Measurements from ENCODE around the gene DISC1. TPM values are rescaled to one million over a fixed set of nuclear protein-coding genes. Genes with fewer than 3 reads are reported as not detected.

DISC1 gene
- total RNA-seq, 2 donors from 2014 or later, result 3.9 to 8.2 TPM

GRCh38 chr1:231683439-231684165 lies 57.0 kb downstream of the DISC1 start:
- no peak for ATAC-seq (replicated peaks)
- Mint-ChIP-seq H3K36me3 (ENCODE audit: low read depth) (no peaks in the 10 kb centered on the region), H3K4me1 (no peaks in the 10 kb centered on the region), H3K27ac (no peak overlapping the region), H3K27me3 (no peaks in the 10 kb centered on the region), H3K9me3 (peaks cover 3% of the 10 kb centered on the region), H3K4me3 (no peak overlapping the region)

GRCh38 chr1:231684356-231685244 lies 58.0 kb downstream of the DISC1 start:
- H3K36me3 Mint-ChIP-seq (ENCODE audit: low read depth), result no peaks in the 10 kb centered on the region
- H3K27ac Mint-ChIP-seq, result no peak overlapping the region
- no peaks in the 10 kb centered on the region for H3K27me3 Mint-ChIP-seq
- peaks cover 3% of the 10 kb centered on the region for H3K9me3 Mint-ChIP-seq
- no peak for ATAC-seq (replicated peaks)
- no peaks in the 10 kb centered on the region for H3K4me1 Mint-ChIP-seq
- H3K4me3 Mint-ChIP-seq, result no peak overlapping the region

DNA sequence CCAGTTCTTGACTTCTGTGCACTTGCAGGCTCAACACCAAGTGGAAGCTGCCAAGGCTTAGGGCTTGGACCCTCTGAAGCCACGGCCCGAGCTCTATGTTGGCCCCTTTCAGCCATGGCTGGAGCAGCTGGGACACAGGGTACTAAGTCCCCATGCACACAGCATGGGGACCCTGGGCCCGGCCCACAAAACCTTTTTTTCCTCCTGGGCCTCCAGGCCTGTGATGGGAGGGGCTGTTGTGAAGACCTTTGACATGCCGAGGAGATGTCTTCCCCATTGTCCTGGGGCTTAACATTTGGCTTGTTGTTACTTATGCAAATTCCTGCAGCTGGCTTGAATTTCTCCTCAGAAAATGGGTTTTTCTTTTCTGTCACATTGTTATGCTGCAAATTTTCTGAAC lies 59.8 kb downstream of the DISC1 start:
- H3K4me1 Mint-ChIP-seq, result no peaks in the 10 kb centered on the region

DNA sequence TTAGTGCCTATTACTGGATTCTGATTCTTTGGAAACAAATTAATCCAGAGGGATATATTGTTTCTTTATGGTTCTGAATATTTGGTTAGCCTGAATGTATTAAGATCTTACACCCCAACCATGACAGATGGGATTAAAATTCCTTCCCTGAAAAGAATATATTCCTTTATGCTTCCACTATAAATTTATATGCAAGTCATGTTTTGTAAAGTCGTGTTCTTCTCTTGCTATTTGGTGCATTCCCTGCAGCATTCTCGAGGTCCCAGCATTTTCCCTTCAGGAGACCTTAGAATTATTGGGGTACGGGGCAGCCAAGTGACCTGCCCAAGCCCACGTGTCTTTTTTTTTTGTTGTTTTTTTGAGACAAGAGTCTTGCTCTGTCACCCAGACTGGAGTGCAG lies 62.4 kb downstream of the DISC1 start:
- no peak for ATAC-seq (replicated peaks)
- no peak overlapping the region for H3K27ac Mint-ChIP-seq

More for the DNA sequence above, 59.8 kb downstream of the DISC1 start:
- H3K36me3 Mint-ChIP-seq (ENCODE audit: low read depth), result no peaks in the 10 kb centered on the region
- no peak overlapping the region for H3K4me3 Mint-ChIP-seq
- no peak overlapping the region for H3K27ac Mint-ChIP-seq
- no peaks in the 10 kb centered on the region for H3K27me3 Mint-ChIP-seq
- ATAC-seq (replicated peaks), result no peak
- peaks cover 3% of the 10 kb centered on the region for H3K9me3 Mint-ChIP-seq

DNA sequence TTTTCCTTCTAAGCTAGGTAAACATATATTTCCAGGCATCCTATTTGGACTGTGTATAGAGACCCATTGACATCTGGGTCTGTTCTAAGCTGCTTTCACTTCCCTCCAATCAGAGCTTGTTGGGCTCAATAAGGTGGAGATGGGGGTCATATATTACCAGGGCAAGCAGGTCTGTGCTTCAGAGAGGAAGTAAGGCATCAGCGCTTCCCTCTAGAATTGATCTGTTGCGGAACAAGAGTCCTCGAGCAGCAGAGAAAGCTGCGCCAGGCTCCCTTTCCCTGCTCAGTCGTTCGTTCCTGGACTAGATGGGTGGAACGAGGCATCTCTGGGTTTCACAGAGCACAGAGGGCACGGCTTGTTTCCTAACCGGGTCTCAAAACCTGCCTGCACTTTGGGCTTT lies 63.5 kb downstream of the DISC1 start:
- Mint-ChIP-seq H3K27ac (no peak overlapping the region), H3K4me3 (no peak overlapping the region), H3K4me1 (no peaks in the 10 kb centered on the region), H3K27me3 (no peaks in the 10 kb centered on the region), H3K9me3 (peaks cover 3% of the 10 kb centered on the region), H3K36me3 (ENCODE audit: low read depth) (no peaks in the 10 kb centered on the region)
- ATAC-seq (replicated peaks), result no peak

More for the DNA sequence above, 62.4 kb downstream of the DISC1 start:
- peaks cover 3% of the 10 kb centered on the region for H3K9me3 Mint-ChIP-seq
- no peaks in the 10 kb centered on the region for H3K4me1 Mint-ChIP-seq
- no peaks in the 10 kb centered on the region for H3K27me3 Mint-ChIP-seq
- no peak overlapping the region for H3K4me3 Mint-ChIP-seq
- H3K36me3 Mint-ChIP-seq (ENCODE audit: low read depth), result no peaks in the 10 kb centered on the region

GRCh38 chr1:231691618-231692259 lies 65.1 kb downstream of the DISC1 start:
- Mint-ChIP-seq H3K27ac (no peak overlapping the region), H3K27me3 (no peaks in the 10 kb centered on the region), H3K36me3 (ENCODE audit: low read depth) (peaks cover 4% of the 10 kb centered on the region), H3K4me1 (no peaks in the 10 kb centered on the region), H3K9me3 (peaks cover 2% of the 10 kb centered on the region), H3K4me3 (no peak overlapping the region)
- no peak for ATAC-seq (replicated peaks)

DNA sequence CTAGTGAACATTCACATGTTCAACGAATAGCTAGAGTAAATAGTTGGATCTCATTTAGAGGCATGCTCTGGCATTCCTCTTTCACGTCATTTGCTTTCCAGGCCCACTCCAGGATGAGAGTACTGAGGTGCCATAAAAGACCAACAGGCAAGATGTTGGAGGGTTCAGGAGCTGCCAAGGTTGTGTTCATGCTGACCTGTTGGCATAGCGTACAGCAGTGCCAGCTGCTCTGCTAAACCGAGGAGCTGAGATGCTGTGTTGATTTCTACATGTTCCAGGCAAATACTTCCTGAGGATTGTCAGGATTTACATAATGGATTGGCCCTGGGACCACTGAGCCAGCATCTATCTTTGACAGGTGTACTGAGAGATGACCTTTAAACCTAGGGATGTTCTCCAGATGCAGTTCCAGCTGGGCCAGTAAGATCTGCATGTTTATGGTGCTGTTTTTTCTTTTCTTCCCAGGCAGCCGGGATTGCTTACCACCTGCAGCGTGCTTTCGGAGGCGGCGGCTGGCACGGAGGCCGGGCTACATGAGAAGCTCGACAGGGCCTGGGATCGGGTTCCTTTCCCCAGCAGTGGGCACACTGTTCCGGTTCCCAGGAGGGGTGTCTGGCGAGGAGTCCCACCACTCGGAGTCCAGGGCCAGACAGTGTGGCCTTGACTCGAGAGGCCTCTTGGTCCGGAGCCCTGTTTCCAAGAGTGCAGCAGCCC lies 66.9 kb downstream of the DISC1 start:
- Mint-ChIP-seq H3K36me3 (ENCODE audit: low read depth) (peaks cover 4% of the 10 kb centered on the region), H3K4me3 (no peak overlapping the region), H3K4me1 (no peaks in the 10 kb centered on the region), H3K27me3 (no peaks in the 10 kb centered on the region), H3K9me3 (no peaks in the 10 kb centered on the region), H3K27ac (no peak overlapping the region)
- no peak for ATAC-seq (replicated peaks)

- no peak for ATAC-seq (replicated peaks)
- H3K4me1 Mint-ChIP-seq, result no peaks in the 10 kb centered on the region
- H3K9me3 Mint-ChIP-seq, result no peaks in the 10 kb centered on the region
- no peak overlapping the region for H3K4me3 Mint-ChIP-seq
- H3K27ac Mint-ChIP-seq, result no peak overlapping the region
- no peaks in the 10 kb centered on the region for H3K27me3 Mint-ChIP-seq
- peaks cover 4% of the 10 kb centered on the region for H3K36me3 Mint-ChIP-seq (ENCODE audit: low read depth)
These were observed 67.5 kb downstream of the DISC1 start for GRCh38 chr1:231694075-231694431.

GRCh38 chr1:231694465-231695077 lies 68.0 kb downstream of the DISC1 start:
- H3K9me3 Mint-ChIP-seq, result no peaks in the 10 kb centered on the region
- peak overlapping the region; percentile 30 for H3K27ac Mint-ChIP-seq
- H3K4me3 Mint-ChIP-seq, result no peak overlapping the region
- ATAC-seq (replicated peaks), result no peak
- H3K27me3 Mint-ChIP-seq, result no peaks in the 10 kb centered on the region
- peaks cover 4% of the 10 kb centered on the region for H3K4me1 Mint-ChIP-seq
- peaks cover 4% of the 10 kb centered on the region for H3K36me3 Mint-ChIP-seq (ENCODE audit: low read depth)

DNA sequence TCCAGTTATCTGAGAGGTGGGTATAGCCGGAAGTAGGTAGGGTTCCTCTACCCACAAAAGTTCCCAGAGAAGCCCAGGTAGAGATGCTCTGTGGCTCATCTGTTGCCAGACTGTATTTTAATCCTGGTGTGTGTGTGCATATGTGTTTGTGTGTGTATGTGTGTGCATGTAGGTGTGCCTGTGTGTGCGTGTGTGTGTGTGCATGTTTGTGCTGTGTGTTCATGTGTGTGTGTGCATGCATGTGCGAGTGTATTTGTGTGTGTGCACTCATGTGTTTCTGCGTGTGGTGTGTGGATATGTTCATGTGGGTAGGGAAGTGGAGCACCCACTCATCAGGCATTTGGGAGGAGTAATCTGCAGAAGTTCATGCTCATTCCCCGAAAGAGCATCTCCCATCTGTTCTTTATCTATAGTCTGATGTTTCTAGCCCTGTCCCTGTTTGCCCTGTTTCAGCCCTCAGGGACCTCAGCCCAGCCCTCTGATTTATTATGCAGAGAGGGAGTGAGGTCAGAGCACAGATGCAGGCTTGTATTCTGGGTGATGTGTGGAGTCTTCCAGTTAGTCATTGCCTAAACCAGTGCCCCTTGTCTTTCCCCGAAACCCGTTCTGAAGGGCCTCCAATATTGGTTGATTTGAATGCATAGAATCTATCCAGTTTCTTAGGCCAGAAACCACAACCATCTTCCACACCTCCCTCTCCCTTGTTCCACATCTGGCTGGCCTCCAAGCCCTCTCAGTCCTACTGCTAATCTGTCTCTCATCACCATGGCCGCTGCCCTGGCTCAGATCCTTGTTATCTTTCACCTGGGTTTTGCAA lies 69.1 kb downstream of the DISC1 start:
- Mint-ChIP-seq H3K27me3 (no peaks in the 10 kb centered on the region), H3K4me3 (no peak overlapping the region), H3K9me3 (no peaks in the 10 kb centered on the region), H3K36me3 (ENCODE audit: low read depth) (peaks cover 4% of the 10 kb centered on the region), H3K4me1 (peaks cover 11% of the 10 kb centered on the region), H3K27ac (no peak overlapping the region)
- ATAC-seq (replicated peaks), result no peak

DNA sequence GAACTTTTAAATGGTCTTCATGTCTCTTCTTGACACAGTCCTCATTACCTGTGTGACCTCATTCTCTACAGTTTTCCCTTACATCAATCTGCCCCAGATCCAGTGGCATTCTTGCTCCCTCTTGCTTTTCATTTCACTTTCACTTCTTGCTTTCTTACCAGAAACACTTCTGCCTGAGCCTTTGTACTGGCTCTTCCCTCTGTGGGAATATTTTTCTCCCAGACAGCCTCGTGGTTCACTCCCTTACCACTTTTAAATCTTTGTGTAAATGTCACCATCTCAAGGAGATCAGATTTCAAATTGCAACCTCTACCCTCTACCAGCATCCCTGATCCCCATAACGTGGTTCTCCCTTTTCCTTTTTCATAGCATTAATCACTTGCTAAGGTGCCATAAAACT lies 73.2 kb downstream of the DISC1 start:
- ATAC-seq (replicated peaks), result no peak
- peaks cover 11% of the 10 kb centered on the region for H3K4me1 Mint-ChIP-seq
- no peak overlapping the region for H3K4me3 Mint-ChIP-seq
- peak overlapping the region; percentile 6 for H3K27ac Mint-ChIP-seq
- no peaks in the 10 kb centered on the region for H3K9me3 Mint-ChIP-seq
- peaks cover 22% of the 10 kb centered on the region for H3K36me3 Mint-ChIP-seq (ENCODE audit: low read depth)
- H3K27me3 Mint-ChIP-seq, result no peaks in the 10 kb centered on the region

DNA sequence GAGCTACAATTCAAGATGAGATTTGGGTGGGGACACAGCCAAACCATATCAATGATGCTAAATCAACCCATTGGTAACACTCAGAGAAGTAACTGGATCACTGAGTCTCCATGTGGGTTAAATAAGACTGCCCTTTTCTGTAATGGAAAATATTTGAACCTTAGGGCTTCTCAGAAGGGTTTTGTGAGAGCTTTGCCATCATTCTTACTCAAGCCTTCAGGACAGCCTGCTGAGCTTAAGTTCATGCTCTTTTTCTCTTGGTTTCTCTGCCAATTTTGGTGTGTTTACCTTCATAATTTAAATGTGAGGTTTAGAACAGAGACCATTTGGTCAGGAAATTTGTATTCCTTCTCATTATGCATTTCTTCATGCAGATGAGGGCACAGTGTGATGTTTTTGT lies 74.7 kb downstream of the DISC1 start:
- ATAC-seq (replicated peaks), result no peak
- Mint-ChIP-seq H3K27ac (no peak overlapping the region), H3K4me3 (no peak overlapping the region), H3K4me1 (peaks cover 14% of the 10 kb centered on the region), H3K36me3 (ENCODE audit: low read depth) (peaks cover 18% of the 10 kb centered on the region), H3K9me3 (no peaks in the 10 kb centered on the region), H3K27me3 (no peaks in the 10 kb centered on the region)

GRCh38 chr1:231702331-231702730 lies 75.7 kb downstream of the DISC1 start:
- Mint-ChIP-seq H3K4me1 (peaks cover 14% of the 10 kb centered on the region), H3K9me3 (no peaks in the 10 kb centered on the region), H3K27ac (no peak overlapping the region), H3K27me3 (no peaks in the 10 kb centered on the region), H3K36me3 (ENCODE audit: low read depth) (peaks cover 18% of the 10 kb centered on the region), H3K4me3 (no peak overlapping the region)
- ATAC-seq (replicated peaks), result no peak
